ENCODE results near the gene LTBP1.
"Not testable (repeated sequence)": the region's sequence is repeated elsewhere in the genome, so short reads cannot be mapped to it uniquely, and the experiment has no call there.

LTBP1 gene

GRCh38 chr2:33153008-33153407, 206.3 kb downstream of the LTBP1 start:
- no peak for DNase-seq

- DNase-seq: no peak
These were observed 211.8 kb downstream of the LTBP1 start for GRCh38 chr2:33158482-33159003.

- no peak for DNase-seq
These were observed 213.4 kb downstream of the LTBP1 start for GRCh38 chr2:33160191-33160590.

GRCh38 chr2:33166287-33166881, 219.6 kb downstream of the LTBP1 start:
- no peak for DNase-seq

- DNase-seq: no peak
These were observed 221.0 kb downstream of the LTBP1 start for GRCh38 chr2:33167622-33168245.

DNA sequence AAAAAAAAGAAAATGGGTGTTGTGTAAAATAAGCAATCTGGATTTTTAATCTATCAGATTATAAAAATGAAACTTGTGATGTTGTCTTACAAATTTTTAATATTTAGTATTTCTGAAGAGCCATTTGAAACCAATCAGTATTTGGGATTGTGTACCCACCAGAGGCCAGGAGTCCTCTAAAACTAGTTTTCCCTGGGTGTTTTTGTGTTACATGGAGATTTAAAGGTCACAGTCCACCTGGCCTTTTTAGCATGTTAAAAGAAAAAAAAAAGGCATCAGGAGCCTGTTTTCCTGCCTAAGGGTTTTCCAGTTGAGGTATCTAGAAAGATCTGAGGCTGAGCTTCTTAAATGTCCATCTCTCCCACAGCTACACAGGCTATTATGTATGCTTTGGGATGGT, 221.7 kb downstream of the LTBP1 start:
- no peak for DNase-seq

- DNase-seq: no peak
These were observed 222.2 kb downstream of the LTBP1 start for GRCh38 chr2:33168922-33169321.

- DNase-seq: not testable (repeated sequence)
These were observed 223.5 kb downstream of the LTBP1 start for GRCh38 chr2:33170251-33170650.

DNA sequence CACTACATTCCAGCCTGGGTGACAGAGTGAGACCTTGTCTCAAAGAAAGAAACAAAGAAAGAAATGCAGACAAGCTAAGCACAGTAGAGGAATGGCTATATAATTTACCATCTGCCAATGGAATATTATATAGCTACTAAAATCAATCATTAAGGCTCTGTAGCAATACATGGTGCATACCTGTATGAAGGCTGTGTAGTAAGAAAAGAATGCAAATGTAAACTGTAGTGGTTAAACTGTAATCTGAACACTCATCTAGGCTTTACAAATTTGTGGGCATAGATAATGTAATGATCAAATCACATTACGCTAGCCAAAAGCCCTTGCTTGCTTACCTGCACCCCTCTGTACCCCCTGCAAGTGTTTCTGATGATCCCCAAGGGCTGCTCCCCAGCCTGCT, 230.9 kb downstream of the LTBP1 start:
- DNase-seq: no peak

DNA sequence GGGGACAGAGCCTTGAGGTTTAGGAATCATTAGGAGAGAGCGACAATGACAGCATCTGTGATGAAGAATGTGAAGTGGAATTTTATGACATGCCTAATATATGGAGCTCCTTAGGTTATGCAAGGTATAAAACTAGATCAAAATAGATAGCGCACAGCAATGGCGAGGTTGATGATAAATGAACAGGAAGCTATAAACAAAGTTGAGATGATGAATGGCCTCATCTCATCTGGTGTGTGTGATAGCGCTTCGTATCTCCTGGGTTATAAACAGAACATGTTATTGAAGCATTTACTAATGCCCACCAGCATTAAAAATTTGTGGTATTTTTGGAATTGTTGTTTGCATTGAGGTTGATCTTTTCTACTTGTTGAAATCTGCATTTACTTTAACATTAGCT, 231.5 kb downstream of the LTBP1 start:
- DNase-seq: no peak

DNA sequence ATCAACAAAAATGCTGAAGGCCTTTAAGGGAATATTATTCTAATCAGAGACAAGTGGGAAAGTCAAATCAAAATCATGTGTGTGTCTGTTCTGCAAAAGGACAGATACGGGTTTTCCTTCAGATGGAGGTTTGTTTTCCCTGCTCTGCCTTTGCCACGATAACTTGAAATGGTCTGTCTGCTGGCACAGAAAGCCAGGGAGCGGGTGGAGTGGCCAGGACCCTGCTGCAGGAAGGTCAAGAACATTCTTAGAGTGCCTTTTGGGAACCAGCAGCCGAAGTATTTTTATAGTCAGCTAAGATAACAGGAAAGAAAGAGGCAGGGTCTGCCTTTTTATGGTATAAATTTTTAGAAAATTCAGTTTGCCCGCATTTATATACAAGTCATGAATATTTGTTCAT, 234.2 kb downstream of the LTBP1 start:
- no peak for DNase-seq

- DNase-seq: no peak
These were observed 234.7 kb downstream of the LTBP1 start for GRCh38 chr2:33181466-33181865.

GRCh38 chr2:33184041-33184440, 237.3 kb downstream of the LTBP1 start:
- DNase-seq: no peak

GRCh38 chr2:33186937-33187336, 240.2 kb downstream of the LTBP1 start:
- DNase-seq: no peak

DNA sequence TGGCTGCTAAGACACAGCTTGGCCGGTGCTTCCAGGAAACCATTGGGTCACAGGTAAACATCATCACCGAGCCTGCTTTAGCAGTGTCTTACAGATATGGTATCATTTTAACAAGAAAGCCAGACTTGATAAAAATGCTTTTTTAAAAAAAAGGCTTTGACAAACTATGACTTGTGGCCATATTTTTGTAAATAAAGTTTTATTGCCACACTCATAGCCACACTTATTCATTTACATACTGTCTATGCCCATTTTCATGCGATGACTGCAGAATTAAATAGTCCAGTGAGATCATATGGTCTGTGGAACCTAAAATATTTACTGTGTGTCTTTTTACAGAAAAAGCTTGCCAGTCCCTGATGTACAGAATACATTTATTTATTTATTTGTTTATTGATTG, 242.0 kb downstream of the LTBP1 start:
- DNase-seq: no peak

DNA sequence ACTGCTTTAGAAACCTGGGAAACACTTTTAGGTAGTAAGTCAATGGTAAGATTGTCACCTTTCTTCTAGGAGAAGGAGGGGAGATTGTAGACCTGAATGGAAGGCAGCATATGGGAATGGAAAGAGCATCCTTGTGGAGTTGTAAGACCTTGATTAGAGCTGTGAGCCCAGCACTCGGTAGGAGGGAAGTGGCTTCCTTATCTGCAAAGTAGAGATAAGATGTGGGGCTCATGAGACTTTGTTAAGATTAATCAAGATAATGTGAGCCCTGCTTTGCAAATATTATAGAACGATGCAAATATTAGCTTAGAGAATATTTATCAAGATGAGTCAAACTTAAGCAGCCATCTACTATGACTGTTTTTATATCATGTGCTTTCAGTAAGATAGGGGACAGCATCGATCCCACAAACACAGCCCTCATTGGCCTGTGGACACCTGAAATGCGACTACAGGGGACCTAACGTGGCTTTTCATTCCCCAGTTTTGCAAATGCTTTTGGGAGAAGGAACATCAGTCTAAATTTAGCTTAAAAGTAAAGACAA, 243.7 kb downstream of the LTBP1 start:
- DNase-seq: no peak

GRCh38 chr2:33195891-33196290, 249.1 kb downstream of the LTBP1 start:
- DNase-seq: no peak

- no peak for DNase-seq
These were observed 249.9 kb downstream of the LTBP1 start for GRCh38 chr2:33196700-33197099.

- DNase-seq: no peak
These were observed 250.6 kb downstream of the LTBP1 start for GRCh38 chr2:33197198-33197938.

GRCh38 chr2:33202641-33203522, 256.1 kb downstream of the LTBP1 start:
- no peak for DNase-seq

- DNase-seq: no peak
These were observed 258.2 kb downstream of the LTBP1 start for GRCh38 chr2:33204945-33205344.

DNA sequence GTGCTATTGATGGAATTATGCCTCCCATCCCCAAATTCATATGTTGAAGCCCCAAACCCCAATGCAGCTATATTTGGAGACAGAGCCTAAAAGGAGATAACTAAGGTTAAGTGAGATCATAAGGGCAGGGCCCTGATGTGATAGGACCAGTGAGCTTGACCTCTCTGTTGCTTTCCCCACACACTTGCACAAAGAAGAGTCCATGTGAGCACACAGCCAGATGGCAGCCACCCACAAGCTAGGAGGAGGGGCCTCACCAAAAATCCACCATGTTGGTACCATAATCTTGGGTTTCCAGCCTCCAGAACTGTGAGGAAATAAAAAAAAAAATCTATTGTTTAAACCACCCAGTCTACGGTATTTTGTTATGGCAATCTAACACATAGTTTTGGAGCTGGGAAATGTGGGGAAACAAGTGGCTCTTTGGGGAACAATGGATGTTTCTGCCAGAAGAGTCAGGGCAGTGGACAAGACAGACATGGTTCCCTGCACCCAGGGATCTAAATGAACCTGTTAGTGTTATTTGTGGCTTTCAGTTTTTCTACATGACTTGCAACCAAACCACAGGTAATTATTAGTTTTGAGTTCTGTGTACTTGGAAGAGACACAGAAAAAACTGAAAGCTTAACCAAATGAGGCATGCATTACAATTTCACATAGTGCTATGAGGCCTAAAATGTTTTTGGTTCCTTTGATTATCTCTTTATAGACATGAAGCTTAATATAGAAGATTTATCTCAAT, 259.1 kb downstream of the LTBP1 start:
- no peak for DNase-seq

All from CD4-positive, alpha-beta T cell treated with Interleukin-17A for 1 hour (primary cell).